GM19023 (cell line): ENCODE data around the gene PSMG3.
A peak's percentile ranks its signal among the peaks of the same experiment; 100 is the strongest.
"Not testable (repeated sequence)": the region's sequence is repeated elsewhere in the genome, so short reads cannot be mapped to it uniquely, and the experiment has no call there.

Experiments used
- ATAC-seq: cut with Tn5 transposase; IDR thresholded peaks from one replicate; pipeline ENCODE4 v1.9.1; 2021; ENCODE audit warnings: mild to moderate bottlenecking, moderate library complexity; ENCODE audit not compliant: unreplicated experiment

PSMG3 gene

GRCh38 chr7:1536455-1536742, 33.4 kb downstream of the PSMG3 start:
- no peak for ATAC-seq

GRCh38 chr7:1535701-1536454, 34.0 kb downstream of the PSMG3 start:
- no peak for ATAC-seq

DNA sequence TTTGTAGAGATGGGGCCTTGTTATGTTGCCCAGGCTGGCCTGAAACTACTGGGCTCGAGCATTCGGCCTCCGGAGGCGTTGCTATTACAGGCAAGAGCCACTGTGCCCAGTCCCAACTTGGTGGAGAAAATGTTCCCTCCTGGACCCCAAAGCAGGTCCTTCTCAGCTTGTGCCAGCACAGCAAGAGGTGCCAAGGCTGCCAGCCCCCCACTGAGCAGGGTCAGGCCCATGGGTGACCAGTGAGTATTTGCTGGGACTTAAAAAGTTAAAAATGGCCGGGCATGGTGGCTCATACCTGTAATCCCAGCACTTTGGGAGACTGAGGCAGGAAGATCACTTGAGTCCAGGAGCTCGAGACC, 34.8 kb downstream of the PSMG3 start:
- no peak for ATAC-seq

DNA sequence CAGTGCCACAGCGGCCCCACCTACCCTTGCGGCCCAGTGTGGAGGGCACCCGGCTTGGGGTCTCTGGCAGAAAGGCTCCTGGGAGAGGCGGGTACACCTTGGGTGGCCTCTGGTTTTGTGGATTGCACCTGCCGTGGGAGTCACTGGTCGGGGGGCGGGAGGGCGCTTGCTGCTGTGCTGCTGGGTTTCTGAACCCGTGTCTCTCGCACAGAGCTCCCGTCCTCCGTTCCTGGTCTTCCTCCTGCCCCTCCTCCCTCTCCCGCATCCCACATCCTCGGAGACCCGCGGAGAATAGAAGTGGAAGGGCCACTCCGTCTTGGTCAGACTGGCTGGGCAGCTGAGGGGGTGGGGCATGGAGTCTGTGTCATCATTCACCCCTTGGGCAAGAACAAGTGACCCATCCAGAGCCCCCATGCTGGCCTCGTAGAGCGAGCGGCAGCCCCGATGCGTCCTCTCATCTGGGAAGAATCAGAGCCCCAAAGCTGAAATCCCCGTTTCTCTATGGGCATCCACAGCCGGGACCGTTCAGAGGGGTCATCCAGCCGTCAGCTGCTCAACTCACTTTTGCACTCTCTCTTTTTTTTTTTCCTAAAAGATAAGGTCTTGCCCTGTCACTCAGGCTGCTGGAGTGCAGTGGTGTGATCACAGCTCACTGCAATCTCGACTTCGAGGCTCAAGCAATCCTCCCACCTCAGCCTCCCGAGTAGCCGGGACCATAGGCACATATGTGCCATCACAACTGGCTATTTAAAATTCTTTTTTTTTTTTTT, 35.3 kb downstream of the PSMG3 start:
- ATAC-seq = no peak

DNA sequence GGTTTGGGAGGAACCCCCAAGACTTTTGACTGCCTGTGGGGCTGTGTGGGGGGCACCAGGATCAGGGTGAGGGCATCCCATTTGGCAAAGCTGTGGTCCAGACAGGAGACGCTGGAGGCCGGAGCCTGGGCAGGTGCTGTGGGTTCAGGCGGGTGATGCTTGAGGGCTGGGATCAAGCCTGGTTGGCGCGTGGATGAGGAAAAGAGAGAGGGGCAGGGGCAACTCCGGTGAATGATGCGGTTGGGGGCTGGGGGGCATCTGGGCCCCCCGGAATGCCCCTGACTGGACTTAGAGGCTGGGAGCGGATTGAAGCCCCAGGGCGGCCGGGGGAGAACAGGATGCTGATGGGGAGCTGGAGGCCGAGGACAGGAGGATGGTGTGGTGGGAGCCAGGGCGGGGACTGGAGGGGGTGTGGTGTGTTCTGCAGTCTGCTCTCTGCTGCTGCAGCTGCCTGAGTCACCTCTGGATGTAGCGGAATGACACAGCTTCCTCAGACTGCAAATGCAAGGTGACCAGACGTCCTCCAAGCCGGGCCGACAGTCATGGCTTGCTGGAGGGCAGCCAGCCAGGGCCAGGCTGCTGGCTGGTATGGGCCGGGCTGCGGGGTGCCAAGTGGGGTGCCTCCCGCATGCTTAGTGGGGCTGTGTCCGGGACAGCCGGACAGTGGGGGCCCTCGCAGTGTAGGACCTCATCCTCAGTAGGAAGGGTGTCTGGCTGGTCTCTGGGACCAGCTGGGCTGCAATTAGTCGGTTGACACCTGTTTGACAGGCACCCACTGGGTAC, 36.1 kb downstream of the PSMG3 start:
- peak; percentile 28 for ATAC-seq

GRCh38 chr7:1533255-1533546, 36.6 kb downstream of the PSMG3 start:
- no peak for ATAC-seq

- no peak for ATAC-seq
Observed at GRCh38 chr7:1532456-1533254, 37.2 kb downstream of the PSMG3 start.

DNA sequence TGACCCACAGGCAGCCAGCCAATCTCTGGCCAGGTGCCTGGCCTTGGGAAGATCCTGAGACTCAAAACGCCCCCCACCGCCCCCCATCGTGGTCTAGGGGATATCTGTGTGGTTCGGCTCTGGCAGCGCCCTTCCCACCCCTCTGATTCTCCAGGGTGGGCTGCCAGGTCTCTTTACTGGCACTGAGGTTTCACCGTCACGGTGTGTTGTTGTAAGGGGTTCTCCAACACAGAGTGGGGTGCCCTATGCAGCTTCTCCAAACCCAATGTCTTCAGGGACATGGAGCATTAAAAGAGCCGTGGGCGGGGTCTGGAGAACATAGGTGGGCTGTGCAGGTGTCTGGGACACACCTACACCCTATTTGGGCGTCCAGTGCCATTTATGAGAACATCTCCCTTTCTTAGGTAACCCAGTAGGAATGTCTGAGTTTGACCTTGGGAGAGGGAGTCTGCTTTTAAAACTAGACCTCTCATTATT, 37.8 kb downstream of the PSMG3 start:
- ATAC-seq = no peak

- no peak for ATAC-seq
Observed at GRCh38 chr7:1531263-1531978, 38.4 kb downstream of the PSMG3 start.

DNA sequence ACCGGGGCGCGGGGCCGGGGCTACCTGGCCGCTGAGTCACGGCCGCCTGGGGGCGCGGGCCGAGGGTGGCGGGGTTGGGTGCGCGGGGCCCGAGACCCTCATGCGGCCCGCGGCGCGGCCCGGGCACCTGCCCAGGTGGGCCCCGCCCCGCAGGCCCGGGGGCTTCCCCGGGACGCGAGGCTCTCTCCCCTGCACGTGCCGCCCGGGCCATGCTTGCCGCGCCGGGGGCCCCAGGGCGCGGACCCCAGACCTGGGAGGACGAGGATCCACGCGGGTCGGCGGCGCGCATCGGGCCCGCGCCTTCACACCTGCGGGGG, 38.9 kb downstream of the PSMG3 start:
- no peak for ATAC-seq

GRCh38 chr7:1529383-1530116, 40.3 kb downstream of the PSMG3 start:
- no peak for ATAC-seq

DNA sequence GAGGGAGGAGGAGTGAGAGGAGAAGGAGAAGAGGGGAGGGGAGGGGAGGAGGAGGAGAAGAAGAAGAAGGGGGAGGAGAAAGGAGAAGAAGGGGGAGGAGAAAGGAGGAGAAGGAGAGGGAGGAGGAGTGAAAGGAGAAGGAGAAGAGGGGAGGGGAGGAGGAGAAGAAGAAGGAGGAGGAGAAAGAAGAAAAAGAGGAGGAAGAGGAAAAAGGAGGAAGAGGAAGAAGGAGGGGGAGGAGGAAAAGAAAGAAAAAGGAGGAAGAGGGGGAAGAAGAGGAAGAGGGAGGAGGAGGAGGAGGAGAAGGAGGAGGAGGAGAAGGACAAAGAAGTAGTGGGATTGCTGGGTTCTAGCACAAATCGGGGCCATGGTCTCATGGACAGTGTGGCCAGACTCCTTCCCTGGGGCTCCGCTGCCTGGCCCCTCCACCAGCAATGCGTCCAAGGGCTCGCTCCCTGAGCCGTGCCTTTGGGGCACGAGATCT, 43.5 kb downstream of the PSMG3 start:
- ATAC-seq = no peak

- no peak for ATAC-seq
Observed at GRCh38 chr7:1525409-1525808, 44.4 kb downstream of the PSMG3 start.

- no peak for ATAC-seq
Observed at GRCh38 chr7:1523844-1524243, 46.0 kb downstream of the PSMG3 start.

GRCh38 chr7:1523208-1523607, 46.6 kb downstream of the PSMG3 start:
- ATAC-seq = no peak

GRCh38 chr7:1521456-1521855, 48.4 kb downstream of the PSMG3 start:
- ATAC-seq = no peak

DNA sequence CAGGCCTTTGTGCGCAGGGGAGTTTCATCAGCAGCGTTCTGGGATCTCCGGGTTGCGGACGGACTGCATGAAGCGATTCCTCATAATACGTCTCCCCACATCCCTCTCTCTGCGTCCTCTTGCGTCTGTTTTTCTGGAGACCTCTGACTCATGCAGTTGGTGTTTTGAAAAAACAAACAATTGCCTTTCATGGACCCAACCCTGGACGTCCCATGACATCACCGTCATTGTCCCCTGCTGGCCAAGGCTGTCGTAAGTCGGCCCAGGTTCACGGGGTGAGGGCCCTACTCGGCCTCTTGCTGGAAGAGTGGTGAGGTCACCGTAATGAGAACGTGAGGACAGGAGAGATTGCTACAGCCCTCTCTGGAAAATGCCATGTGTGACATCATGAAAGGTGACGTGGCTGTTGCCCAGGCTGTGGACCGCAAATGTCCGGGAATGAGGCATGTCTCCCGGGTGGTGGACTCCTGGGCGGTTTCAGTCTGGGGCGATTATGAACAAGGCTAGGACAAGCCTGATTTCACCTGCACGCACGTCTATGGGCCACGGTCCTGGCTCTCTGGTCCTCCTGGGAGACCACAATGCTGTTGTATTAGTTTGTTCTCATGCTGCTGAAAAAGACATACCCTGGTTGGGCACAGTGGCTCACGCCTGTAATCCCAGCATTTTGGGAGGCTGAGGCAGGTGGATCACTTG, 49.1 kb downstream of the PSMG3 start:
- ATAC-seq = no peak

DNA sequence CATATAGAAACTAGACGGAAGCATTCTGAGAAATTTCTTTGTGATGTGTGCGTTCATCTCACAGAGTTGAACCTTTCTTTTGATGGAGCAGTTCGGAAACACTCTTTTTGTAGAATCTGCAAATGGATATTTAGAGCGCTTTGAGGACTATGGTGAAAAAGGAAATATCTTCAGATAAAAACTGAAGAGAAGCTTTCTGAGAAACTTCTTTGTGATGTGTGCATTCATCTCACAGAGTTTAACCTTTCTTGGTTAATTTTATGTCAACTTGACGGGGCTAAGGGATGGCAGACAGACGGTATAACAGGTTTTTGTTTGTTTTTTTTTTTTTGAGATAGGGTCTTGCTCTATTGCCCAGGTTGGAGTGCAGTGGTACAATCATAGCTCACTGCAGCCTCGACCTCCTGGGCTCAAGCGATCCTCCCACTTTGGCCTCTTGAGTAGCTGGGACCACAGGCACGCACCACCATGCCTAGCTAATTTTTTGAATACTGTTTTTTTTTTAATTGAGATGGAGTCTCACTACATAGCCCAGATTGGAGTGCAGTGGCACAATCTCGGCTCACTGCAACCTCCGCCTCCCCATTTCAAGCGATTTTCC, 50.4 kb downstream of the PSMG3 start:
- ATAC-seq = not testable (repeated sequence)
